ENCODE results near the gene RBPJ. TPM values are rescaled to one million over a fixed set of nuclear protein-coding genes. Genes with fewer than 3 reads are reported as not detected.

The RBPJ gene
- polyA plus RNA-seq, 3 donors, result 75.3 to 177 (median 128) TPM

GRCh38 chr4:26473893-26474292, 153.1 kb downstream of the RBPJ start:
- Histone ChIP-seq H3K4me2 (replicated peaks; ENCODE audit: extremely low read depth, low read length, poor library complexity, severe bottlenecking) (no peak overlapping the region), H3K9ac (ENCODE audit: insufficient read depth, low read length, poor library complexity, severe bottlenecking) (no peak overlapping the region), H3K79me2 (ENCODE audit: insufficient read depth, low read length) (no peaks in the 10 kb centered on the region), H2AFZ (ENCODE audit: insufficient read depth, low read depth, low read length, poor library complexity, severe bottlenecking) (no peak overlapping the region), H3K9me3 (replicated peaks in 1 of 2; ENCODE audit: control insufficient read depth in 1 of 2, insufficient read depth in 1 of 2, low read length in 2 of 2) (no peaks in the 10 kb centered on the region), H3K27ac (ENCODE audit: low read depth in 1 of 2, low read length in 2 of 2) (no peak overlapping the region), H4K20me1 (ENCODE audit: insufficient read depth, low read length) (no peaks in the 10 kb centered on the region), H3K27me3 (ENCODE audit: control insufficient read depth in 2 of 2, insufficient read depth in 2 of 2, low read length in 2 of 2) (no peaks in the 10 kb centered on the region), H3K4me3 (replicated peaks in 1 of 3; ENCODE audit: low read depth in 2 of 3, low read length in 3 of 3) (no peak overlapping the region), H3K4me1 (ENCODE audit: control insufficient read depth in 1 of 2, insufficient read depth in 2 of 2, low read length in 2 of 2) (no peaks in the 10 kb centered on the region), H3K36me3 (replicated peaks in 1 of 2; ENCODE audit: control insufficient read depth in 1 of 2, insufficient read depth in 2 of 2, low read length in 2 of 2) (no peaks in the 10 kb centered on the region)
- Mint-ChIP-seq H3K9me3 (no peaks in the 10 kb centered on the region), H3K4me1 (no peaks in the 10 kb centered on the region), H3K36me3 (no peaks in the 10 kb centered on the region), H3K27ac (no peak overlapping the region), H3K4me3 (no peak overlapping the region), H3K27me3 (ENCODE audit: low read depth in 3 of 3) (peaks cover 0 to 5% (median 0%) of the 10 kb centered on the region in 3 donors)
- DNase-seq, result no peak
- 100% methylated on average over 2 of the region's 8 CpGs for WGBS (ENCODE audit: insufficient coverage)
- intact Hi-C loops (cut with micrococcal nuclease), result no loop called here
- TF ChIP-seq CTCF (IDR thresholded peaks at IDR 0.05), result no peak

DNA sequence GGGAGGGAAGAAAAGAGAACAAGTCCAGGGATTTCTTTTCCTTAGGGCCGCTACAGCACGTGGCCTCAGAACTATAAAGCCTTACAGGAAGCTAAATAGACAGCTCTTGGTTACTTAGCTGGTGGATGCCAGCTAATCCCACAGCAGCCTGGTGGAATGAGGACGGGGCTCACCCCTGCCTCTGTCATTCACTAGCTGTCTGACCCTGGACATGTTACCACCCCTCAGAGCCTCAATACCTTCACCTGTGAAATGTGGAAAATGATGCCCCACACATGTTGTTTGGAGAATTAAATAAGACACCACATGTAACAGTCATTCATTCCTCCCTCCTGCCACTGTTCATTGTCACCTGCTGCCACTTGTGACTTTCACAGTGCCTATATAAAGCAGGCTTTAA, 153.7 kb downstream of the RBPJ start:
- 72% methylated on average over 2 of the region's 3 CpGs for WGBS (ENCODE audit: insufficient coverage)

More for the DNA sequence above, 153.7 kb downstream of the RBPJ start:
- no peaks in the 10 kb centered on the region for H3K36me3 Mint-ChIP-seq
- intact Hi-C loops (cut with micrococcal nuclease), result no loop called here
- no peak overlapping the region for H3K9ac ChIP-seq (ENCODE audit: insufficient read depth, low read length, poor library complexity, severe bottlenecking)
- no peaks in the 10 kb centered on the region for H3K36me3 ChIP-seq (replicated peaks in 1 of 2; ENCODE audit: control insufficient read depth in 1 of 2, insufficient read depth in 2 of 2, low read length in 2 of 2)
- H3K9me3 Mint-ChIP-seq, result no peaks in the 10 kb centered on the region
- TF ChIP-seq CTCF (IDR thresholded peaks at IDR 0.05), result no peak
- H4K20me1 ChIP-seq (ENCODE audit: insufficient read depth, low read length), result no peaks in the 10 kb centered on the region
- H3K9me3 ChIP-seq (replicated peaks in 1 of 2; ENCODE audit: control insufficient read depth in 1 of 2, insufficient read depth in 1 of 2, low read length in 2 of 2), result no peaks in the 10 kb centered on the region
- no peak overlapping the region for H3K27ac ChIP-seq (ENCODE audit: low read depth in 1 of 2, low read length in 2 of 2)
- H2AFZ ChIP-seq (ENCODE audit: insufficient read depth, low read depth, low read length, poor library complexity, severe bottlenecking), result no peak overlapping the region
- no peak overlapping the region for H3K4me2 ChIP-seq (replicated peaks; ENCODE audit: extremely low read depth, low read length, poor library complexity, severe bottlenecking)
- H3K27ac Mint-ChIP-seq, result no peak overlapping the region
- H3K4me1 ChIP-seq (ENCODE audit: control insufficient read depth in 1 of 2, insufficient read depth in 2 of 2, low read length in 2 of 2), result no peaks in the 10 kb centered on the region
- H3K27me3 ChIP-seq (ENCODE audit: control insufficient read depth in 2 of 2, insufficient read depth in 2 of 2, low read length in 2 of 2), result no peaks in the 10 kb centered on the region
- DNase-seq, result no peak
- no peaks in the 10 kb centered on the region for H3K4me1 Mint-ChIP-seq
- no peaks in the 10 kb centered on the region for H3K79me2 ChIP-seq (ENCODE audit: insufficient read depth, low read length)
- H3K4me3 ChIP-seq (replicated peaks in 1 of 3; ENCODE audit: low read depth in 2 of 3, low read length in 3 of 3), result no peak overlapping the region
- H3K27me3 Mint-ChIP-seq (ENCODE audit: low read depth in 3 of 3), result peaks cover 0 to 5% (median 0%) of the 10 kb centered on the region in 3 donors
- H3K4me3 Mint-ChIP-seq, result no peak overlapping the region
